Measurements from ENCODE around the gene ANK3.

The ANK3 gene

DNA sequence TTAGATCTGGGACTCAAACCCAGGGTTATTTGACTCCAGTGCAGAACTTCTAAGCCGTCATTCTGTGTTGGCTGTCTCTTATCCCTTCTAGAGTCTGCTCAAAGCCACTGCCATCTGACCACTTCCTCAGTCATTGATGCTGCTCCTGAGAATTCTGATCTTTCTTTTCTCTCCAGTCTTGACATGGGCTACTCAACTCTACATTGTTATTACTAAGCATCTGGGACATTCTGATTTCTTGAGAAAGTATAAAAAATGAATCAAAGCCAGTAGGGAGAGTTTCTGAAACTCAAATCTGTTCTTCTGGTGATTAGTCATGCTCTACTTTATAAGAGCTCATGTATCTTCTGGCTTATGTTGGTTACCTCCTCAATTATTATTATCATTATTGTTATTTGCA is 48.7 kb downstream of the ANK3 start:
- no peak for DNase-seq

DNA sequence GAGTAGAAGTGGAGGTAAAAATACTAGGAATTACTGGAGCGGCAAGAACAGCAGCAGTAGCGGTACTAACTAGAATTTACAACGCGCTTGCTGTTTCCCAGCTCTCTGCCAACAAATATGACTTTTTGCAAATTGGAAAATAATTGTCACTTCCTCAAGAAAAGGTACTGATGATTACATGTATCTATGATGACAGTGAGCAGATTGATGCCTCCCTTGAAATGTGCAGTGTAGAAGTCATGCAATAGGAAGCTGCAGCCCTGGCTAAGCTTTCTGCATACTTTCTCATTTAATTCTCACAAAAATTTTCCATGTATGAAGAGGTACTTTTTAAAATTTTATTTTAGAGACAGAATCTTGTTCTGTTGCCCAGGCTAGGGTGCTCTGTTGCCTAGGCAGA is 49.9 kb downstream of the ANK3 start:
- DNase-seq = no peak

DNA sequence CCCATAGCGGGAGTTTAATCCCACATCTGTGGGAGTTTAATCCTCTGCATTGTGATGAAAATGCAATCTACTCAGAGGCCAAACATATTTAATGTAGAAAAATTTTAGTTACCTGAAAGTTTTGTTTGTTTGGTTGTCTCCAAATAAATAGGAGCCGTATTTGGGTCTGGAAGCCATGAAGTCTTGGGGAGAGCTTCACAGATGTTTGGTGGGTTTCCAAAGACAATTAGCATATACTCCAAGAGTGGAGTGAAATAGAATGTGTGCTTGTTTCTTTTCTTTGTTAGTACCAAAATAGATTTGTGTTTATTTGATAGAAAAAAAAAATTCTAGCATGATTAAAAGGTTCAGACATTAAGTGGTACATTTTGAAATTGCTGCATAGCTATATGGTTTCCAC is 50.9 kb downstream of the ANK3 start:
- DNase-seq = no peak

DNA sequence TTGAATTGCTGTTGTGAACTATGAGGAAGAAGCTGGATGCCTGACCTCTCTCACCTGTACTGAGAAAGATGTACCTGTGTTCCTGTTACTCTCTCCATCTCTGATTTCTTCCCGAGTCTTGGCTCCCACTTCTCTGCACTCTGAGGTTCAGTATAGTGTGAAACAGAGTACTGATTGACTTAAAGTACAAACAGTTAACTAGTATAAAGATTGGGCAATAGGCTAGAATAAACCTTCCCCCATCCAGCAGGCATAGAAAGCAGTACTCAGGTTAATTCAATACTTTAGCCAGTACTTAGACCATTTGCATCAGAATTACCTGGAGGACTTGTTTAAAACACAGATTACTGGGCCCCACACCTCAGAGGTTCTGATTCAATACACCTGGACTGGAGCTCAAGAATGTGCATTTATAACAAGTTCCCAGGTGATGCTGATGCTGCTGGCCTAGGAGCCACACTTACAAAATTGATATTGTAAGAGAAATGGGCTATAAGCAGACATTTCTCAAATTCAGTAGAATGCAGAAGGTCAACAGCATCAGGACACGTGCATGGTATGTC is 51.6 kb downstream of the ANK3 start:
- DNase-seq = no peak

DNA sequence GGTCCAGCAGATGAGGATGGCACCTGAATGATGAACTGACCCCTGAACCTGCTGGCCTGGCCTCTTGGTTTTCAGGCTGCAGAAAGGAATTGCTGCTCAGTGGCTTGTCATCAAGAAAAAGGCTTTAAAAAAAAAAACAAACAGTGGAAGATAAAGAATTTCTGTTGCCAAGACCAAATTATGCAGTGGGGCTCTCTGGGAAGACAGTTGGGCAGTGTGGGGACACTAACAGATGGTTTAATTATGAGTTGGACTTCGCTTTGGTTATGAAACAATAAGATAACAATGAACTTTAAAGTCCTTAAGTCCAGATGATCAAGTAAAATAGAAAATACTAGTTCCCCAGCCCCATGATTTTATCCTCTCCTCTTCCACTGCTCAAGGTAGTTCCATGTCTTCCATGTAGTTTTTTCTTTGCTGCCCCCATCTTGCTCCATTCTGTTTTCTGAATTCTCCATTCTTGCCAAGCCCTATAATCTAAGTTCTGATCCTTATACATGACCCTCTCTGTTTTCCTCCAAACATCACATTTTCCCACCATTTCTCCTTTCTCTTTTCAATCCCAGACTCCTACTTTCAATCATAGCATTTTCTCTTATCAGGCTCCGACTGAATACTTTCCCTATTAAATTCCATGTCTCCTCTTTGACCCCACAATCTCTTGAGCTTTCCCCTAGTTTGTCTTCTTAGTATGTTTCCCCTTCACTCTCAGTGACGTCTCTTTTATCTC is 52.6 kb downstream of the ANK3 start:
- DNase-seq = no peak

DNA sequence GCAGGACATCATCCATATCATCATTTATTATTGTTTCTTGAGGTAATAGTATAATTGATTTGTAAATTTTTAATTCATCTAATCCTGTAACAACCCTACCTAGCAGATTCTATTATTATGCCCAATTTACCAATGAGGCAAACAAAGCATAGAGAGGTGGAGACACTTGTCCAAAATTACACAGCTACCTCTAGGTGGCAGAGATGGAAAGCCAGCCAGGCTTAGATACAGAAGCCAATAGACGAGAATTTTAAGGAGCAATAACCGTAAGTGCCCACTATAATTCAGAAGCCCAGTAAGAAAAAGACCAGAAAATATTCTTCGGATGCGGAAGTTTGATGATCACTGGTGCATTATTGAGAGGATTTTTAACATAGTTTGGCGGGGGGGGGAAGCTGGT is 54.0 kb downstream of the ANK3 start:
- no peak for DNase-seq

DNA sequence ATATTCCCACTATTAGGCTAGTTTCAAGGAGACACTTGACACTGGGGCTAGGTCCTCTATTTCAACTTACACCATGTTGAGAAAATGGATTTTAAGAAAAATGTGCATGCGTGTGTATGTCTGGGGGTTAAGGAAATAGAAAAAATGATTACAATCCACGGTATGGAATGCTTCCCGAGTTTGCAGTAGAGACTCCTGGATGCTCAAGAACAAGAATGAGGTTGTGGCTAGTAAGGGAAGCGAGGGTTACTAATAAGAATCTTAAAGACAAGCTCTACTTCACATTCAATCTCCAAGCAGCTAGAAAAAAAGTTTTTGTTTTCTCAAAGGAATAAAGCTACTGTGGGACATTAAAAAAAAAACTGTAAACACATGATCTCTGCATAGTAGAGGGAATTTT is 54.7 kb downstream of the ANK3 start:
- DNase-seq = no peak

DNA sequence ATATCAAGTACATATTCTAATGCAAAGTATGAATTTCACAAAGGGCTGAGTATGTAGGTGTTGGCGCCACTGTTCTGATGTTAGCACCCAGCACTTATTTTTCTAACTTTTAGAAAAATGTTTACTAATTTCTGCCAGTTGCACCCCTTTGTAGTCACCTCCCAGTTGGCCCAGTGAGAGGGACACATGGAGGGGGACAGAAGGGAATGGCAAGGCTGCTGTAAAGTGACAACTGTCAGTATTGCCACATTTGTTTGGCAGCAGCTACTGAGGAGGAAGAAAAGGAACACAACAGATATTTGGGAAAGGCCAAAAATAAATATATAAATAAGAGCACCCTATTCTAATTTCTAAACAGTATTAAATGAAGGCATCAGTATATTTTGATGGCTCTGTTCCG is 57.3 kb downstream of the ANK3 start:
- no peak for DNase-seq

DNA sequence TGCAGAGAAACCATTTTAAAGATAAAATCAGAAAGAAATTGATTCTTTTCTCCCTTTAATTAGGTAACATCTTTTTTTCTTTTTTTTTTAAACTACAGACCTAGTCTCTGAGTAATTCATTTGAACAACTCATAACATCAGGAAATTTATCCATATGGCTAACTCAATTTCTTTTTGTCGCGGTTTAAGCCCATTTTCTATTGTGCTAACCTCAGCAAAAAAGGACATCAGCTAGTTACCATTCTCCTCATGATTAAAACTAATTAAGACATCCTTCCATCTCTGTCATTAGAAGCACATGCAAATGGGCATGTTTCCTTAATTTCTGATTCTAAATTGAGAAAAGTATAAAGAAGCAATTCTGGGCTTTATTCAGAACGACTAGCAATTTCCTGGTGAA is 57.8 kb downstream of the ANK3 start:
- DNase-seq = no peak

DNA sequence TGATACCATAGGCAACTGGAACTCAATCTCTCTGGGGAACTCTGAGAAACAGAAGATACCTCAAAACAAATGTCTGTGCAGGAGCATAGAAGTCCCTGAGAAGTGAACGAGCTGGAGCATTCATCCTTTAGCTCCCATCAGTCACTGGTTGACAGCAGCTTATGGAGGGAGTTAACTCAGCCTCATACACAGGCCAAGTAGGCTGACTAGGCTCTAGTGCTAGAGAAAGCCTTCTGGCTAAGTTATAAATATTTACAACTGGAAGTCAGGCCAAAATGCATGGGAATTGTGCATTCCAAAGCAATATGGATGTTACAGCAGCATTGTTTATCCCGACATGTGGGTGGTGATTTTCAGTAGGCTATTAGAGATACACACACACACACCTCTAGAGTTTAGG is 66.5 kb downstream of the ANK3 start:
- DNase-seq = no peak

DNA sequence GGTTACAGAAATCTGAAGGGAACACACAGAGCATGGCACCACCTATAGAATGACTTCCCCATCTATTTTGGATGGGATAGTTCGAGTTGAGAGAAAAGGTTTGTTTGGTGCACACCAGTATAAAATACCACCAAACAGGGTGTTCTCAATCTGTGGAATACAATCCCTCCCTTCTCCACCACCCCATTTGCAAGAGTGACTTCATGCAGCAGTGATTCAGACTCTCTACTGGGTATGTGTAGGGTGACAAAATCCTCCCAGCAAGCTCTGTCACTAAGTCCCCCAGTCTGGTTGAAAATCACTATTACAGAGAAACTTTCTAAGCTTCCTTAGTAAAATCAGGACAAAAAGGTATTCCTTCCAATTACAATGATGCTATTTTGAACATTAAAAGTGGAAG is 69.0 kb downstream of the ANK3 start:
- no peak for DNase-seq

DNA sequence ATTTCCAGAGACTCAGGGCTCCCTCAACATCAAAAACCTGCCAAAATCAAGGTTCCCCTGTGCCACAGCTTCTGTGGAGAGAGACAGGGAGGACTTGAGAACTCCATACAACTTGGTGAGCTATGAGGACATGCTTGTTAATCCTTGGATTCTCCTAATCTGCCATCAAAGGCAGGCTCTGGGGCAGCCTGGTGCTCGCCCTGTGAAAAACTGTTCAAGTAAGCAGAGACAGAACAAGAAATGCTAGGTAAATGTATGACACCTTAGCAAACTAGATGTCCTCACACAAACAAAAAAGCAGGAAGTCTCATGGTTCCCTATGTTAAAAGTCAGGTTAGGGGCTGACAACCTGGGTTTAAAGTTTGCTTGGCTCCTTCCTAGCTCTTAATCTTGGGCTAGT is 73.6 kb downstream of the ANK3 start:
- no peak for DNase-seq

DNA sequence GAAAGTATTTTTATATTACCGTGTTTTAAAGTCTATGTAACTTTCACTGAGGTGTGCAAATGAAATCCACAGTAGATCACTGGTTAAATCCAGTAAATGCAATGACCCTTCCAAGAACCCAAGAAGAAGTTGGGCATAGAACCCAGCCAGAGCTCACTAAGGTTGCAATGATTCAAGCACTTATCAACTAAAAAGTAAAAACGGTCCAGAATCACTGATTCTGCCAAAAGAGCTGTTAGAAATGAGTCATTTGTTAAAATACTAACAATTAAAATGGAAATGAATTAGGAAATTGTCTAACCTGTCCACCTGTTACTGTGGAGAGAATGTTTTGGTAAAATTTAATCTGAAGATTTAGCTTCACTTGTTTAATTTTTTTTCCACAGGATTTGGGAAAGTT is 74.4 kb downstream of the ANK3 start:
- no peak for DNase-seq

DNA sequence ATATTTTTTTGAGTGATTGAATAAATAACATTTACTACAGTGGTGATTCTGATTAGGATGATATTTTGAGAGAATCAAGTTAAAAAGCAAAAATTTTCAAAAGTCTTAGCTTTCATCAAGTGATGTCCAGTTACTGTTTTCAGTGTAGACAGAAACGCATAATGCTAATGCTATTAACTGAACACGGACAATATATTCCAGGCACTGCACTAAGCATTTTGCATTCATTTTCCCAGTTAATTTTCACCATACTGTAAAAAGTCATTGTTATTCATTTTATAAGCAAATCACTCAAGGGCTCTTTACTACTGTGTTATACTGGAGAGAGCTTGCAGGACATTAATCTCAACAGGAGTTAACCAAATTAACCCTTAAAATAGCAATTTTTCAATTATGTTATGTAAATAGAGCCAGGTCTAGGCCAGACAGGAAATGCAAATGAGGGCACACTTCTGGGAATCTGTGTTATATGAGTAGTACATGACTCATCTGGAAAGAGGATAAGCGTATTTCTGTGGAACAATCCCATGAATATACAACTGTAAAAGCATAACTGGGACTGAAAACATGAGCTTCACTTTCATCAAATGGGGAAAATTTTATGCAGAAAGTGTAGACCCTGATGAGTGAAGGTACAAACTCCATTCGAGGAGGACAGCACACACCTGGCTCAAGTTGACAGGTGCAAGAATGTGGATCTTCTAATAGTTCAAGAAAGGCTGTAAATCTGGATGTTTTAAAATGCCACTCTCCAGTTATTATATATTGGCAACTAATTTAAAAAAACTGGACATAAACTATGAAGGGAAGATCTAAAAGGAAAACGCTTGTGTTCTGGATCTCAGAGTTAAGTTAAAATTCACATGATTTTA is 75.4 kb downstream of the ANK3 start:
- no peak for DNase-seq

DNA sequence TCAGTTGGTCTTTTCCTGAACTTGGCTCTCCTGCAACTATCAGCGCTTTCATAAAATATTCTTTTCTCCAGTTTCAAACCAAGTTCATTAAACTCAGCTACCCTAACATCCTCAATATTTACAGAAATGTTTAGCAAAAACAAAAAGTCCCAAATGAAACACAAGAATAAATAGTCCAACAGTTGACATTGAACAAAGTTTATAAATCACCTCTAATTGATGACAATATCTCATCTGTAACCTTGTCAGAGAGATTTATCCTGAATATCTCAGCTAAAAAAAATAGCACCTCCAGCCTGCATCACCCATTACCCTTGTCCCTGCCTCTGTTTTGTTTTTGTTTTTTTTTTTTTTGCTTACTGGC is 76.1 kb downstream of the ANK3 start:
- no peak for DNase-seq

DNA sequence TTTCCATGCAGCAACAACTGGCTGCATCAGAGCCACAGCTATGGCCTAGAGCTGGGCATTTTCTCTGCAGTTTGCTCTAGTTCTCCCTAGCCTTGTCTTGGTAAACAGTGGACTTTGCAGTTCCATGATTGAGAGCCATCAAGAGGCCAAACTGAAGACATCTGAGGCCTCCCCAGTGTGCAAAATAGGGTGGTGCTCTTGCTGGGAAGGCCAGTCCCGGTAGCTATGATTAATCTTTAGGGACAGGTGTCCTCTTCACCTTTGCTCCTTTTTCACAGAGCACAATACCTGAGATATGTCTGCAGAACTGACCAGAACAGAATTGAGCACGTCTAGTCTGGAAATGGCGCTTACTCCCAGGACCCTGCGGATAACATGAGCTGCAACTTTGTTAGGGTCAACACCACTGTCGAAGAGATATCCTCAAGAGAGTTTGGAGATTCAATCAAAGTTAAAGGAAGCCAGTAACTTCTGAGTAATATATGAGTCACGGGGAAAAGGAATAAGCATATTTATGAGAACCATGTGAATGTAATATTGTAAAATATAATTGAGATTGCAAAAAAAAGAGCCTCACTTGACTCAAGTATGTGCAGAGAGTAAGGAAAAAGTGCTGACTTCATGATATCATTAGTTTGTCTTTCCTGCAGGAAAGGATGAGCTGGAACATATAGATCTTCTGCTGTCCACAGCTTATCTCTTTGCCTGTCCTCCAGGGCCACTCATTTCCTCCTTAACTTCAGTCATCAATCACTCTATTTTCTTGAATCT is 76.7 kb downstream of the ANK3 start:
- DNase-seq = no peak

DNA sequence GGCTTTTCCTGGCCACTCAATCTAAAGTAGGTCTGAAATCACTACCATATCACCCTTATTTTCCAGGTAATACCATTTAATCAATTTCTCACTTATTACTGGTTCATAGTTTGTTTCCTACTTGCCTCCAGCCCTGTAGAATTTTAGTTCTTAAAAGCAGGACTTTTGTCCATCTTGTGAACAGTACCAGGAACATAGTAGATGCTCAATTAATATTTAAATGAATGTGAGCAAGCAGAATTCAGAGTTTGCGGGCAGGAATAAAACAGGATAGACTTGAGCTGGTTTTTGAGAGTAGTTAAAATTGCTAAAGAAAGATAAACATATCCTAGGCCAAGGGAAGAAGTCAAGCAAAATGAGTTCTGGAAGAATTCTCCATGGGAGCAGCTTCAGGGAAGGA is 77.9 kb downstream of the ANK3 start:
- no peak for DNase-seq

DNA sequence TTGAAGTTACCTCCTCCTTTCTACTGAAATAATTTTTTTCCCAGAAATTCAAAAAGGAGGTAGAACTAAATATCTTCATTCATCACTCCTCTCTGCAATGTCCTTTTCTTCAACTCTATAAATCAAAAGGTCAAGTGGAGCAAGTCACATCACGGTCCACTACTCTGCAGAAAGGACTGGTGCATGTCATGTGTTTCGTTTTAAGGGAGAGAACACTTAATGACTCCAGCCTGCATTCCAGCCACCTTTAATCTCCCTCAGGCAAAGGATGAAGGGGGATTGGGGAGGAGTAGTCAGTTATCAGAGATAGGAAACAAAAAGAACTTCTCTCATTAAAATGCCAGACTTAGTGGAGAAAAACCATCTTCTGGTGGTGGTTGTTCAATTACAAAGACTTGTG is 78.9 kb downstream of the ANK3 start:
- DNase-seq = no peak

DNA sequence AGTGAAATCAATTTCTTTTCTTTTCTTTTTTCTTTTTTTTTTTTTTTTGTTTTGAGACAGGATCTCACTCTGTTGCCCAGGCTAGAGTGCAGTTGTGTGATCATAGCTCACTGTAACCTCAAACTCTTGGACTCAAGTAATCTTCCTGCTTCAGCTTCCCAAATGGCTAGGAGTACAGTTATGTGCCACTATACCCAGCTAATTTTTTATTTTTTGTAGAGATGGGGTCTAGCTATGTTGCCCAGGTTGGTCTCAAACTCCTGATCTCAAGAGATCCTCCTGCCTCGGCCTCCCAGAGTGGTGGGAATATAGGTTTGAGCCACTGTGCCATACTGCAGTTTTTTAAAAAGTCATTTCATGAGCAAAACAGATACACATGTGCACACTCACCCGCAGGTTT is 79.8 kb downstream of the ANK3 start:
- DNase-seq = no peak

DNA sequence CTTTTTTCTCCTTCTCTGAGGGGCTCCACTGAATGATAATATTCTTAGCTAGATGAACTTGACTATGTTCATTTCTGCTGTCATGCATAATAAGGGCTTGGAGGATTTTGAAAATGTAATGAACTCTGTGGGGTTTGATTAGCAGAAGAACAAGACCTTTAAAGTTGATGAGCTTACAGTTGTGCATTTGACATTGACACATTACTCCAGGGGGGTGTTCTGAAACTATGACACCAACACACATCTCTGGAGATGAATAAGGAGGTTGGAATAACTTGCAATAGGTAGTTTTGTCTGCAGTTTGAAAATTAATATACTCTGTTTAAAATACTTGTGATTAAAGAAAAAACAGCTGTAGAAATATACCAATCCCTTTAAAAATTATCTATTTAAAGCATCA is 80.3 kb downstream of the ANK3 start:
- DNase-seq = no peak

DNA sequence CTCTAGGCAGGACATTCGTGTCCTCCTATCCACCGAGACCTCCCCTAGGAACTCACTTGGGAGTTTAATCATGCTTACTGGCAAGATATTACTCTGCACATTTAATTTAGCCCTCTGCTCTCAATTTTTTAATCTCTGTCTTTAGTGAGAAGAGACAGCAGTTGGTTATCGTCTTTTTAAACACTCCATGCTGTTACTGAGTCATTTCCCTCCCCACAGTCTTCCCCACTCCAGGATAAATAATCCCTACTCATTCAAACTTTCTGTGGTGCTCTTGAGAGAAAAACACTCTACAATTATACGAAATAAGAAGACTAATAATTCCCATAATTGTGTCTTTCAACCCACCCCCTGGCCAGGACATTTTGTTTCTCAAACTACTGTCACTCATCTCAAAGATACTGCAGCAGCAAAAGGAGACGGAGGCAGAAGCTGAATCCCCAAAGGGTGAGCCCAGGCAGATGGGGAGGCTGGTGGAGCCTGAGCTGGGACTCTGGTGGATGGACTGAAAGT is 84.2 kb downstream of the ANK3 start:
- DNase-seq = no peak

DNA sequence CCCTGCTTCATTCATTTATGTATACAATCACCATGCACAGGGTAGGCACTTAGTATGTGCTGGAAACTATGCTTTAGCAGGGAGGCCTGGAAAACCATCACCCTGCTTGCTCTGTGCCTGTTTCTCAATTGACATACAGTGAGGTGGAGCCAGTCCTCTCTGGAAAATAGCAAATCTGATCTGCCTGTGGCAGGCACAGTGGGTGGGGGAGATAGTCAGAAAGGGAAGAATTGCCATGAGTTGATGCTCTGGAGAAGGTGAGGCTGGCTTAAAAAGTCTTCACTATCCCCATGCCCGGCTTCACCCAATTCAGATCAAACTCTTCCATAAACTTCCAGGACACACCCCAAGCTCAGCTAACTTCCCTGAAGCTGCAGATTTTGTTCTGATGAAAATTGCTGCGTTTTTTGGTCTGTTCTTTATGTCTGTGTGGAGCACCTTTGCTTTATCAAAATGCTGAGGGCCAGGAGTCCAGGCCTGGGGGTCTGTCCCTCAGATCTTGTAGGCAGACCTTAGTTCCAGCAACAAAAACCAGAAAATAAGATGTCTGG is 84.8 kb downstream of the ANK3 start:
- no peak for DNase-seq

DNA sequence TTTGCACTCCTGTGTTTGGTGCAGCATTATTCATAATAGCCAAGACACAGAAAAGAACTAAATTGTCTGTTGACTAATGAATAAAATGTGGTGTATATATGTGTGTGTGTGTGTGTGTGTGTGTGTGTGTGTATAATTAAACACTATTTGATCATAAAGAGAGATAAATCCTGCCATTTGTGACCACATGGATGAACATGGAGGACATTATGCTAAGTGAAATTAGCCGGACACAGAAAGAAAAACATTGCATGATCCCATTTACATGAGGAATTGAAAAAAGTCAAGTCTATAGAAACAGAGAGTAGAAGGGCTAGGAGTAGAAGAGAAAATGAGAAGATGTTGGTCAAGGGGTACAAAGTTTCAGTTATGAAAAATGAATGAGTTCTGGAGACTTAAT is 85.9 kb downstream of the ANK3 start:
- DNase-seq = no peak
